ENCODE measurements around the gene MAP4K5.

MAP4K5 gene

DNA sequence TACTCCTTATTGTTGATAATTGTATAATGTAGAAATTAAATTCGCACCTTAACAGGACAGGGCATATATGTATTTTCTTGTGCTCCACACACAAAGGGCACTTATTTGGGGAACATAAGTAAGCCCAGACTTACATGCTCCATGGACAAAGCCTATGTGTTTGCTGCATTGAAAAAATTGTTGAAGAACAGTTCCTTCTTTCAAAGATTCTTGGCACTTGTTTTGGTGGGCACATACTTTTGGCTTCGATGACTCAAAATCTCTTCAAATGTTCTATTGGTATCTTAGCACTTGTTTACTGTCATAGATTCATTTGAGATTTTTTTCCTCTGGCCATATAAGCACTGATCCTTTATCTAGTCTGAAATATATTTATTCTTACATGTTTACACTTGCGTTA is 1.4 kb upstream of the MAP4K5 start:
- H3K4me3 ChIP-seq (ENCODE audit: low read depth, low read length): peak overlapping the region; percentile 78

DNA sequence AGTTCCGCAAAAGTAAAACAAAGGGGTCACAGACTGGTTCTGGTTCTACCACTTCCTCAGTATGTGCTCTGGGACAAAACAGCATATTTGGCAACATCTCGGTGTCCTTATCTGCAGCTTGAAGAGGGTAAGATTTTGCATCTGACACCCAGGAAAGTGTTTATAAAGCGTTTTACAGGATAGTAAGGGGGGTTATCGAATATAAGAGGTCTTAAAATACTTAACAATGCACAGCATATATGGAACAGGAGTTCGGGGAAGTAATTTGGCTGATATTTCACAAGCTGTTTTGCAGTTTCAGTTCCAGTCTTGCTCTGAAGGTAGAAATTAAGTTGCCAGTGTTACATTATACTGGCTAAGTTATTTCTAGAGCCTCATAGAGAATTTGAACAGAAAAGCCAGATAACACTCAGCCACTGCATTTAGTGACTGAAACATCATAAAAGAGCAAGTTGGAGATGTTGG is 904 bp upstream of the MAP4K5 start:
- peak overlapping the region; percentile 78 for H3K4me3 ChIP-seq (ENCODE audit: low read depth, low read length)
- no peak for DNase-seq (ENCODE audit: low read depth)
- TF ChIP-seq, protein P1, sequence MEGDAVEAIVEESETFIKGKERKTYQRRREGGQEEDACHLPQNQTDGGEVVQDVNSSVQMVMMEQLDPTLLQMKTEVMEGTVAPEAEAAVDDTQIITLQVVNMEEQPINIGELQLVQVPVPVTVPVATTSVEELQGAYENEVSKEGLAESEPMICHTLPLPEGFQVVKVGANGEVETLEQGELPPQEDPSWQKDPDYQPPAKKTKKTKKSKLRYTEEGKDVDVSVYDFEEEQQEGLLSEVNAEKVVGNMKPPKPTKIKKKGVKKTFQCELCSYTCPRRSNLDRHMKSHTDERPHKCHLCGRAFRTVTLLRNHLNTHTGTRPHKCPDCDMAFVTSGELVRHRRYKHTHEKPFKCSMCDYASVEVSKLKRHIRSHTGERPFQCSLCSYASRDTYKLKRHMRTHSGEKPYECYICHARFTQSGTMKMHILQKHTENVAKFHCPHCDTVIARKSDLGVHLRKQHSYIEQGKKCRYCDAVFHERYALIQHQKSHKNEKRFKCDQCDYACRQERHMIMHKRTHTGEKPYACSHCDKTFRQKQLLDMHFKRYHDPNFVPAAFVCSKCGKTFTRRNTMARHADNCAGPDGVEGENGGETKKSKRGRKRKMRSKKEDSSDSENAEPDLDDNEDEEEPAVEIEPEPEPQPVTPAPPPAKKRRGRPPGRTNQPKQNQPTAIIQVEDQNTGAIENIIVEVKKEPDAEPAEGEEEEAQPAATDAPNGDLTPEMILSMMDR (IDR thresholded peaks at IDR 0.05; ENCODE audit: control insufficient read depth, extremely low read depth, insufficient read depth): no peak

More for the DNA sequence above, 1.4 kb upstream of the MAP4K5 start:
- TF ChIP-seq, protein P1 (IDR thresholded peaks at IDR 0.05; ENCODE audit: control insufficient read depth, extremely low read depth, insufficient read depth): no peak
- no peak for DNase-seq (ENCODE audit: low read depth)

DNA sequence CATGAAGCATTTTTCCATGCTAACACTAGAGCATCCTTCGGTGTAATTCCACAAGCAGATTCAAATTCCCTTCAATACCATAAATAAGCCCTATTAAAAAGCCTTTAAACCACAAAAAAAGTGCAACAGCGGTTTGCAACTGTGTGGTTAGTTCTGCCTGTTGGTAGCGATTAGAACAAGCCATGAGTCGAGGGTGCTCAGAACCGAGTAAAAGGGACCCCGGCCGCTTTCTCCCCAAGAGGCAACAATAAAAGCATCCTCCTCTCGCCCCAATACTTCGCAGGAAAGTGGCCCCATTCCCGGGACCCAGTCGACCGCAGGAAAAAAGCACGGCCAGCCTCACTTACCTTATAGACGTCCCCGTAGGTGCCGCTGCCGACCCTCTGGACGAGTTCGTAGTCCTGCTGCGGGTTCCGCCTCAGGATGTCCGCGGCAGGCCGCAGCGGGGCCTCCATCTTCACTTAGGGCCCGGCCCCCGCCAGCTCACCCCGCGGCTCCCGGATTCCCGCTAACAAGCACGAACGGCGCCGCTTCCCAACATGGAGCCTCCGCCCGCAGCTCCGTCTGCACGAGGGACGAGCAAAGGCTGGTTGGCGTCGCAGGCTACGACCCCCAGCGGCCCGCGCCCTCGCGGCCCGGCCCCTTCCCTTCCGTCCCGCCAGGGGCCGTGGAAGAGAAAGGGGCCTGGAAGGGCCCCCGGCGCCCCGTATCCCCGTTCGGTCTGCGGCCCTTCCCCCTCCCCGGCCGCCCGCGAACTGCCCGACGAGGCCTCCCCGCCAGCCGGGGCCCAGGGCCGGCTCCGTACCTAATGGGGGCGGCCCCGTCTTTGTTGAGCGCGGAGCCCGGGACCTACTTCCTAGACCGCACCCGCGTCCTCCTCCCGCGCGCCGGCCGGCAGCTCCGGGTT is 521 bp downstream of the MAP4K5 start:
- H3K4me3 ChIP-seq (ENCODE audit: low read depth, low read length): peak overlapping the region; percentile 78
- DNase-seq (ENCODE audit: low read depth): no peak
- TF ChIP-seq, protein P1 (IDR thresholded peaks at IDR 0.05; ENCODE audit: control insufficient read depth, extremely low read depth, insufficient read depth): no peak

DNA sequence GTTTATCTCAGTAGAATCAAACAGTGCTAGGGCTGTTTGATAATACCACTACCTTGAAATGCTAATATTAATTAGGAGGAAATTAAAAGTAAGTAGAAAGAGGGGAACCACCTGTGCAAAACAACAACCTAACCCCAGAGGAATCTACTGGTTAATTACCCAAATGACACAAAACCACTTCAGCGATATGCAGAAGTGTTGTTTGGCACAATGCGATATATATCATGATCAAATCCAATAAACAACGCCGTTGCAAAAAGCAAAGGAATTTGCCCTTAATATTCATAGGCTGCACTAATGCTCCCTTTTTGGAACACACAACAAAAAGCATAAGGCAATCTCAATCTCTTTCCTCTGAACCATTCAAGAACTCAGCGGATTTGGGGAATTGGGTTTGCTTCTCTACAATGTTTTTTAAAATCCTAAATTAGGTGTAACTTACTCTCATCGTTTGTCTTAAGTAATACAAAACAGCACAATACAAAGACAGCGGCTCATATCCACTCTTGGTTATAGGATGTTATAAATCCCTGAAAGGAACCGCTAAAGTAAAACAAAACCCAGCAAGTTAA is 1.5 kb downstream of the MAP4K5 start:
- DNase-seq (ENCODE audit: low read depth): no peak
- H3K4me3 ChIP-seq (ENCODE audit: low read depth, low read length): peak overlapping the region; percentile 78; the same call in 1 of the 2 replicates
- TF ChIP-seq, protein P1 (IDR thresholded peaks at IDR 0.05; ENCODE audit: control insufficient read depth, extremely low read depth, insufficient read depth): no peak

DNA sequence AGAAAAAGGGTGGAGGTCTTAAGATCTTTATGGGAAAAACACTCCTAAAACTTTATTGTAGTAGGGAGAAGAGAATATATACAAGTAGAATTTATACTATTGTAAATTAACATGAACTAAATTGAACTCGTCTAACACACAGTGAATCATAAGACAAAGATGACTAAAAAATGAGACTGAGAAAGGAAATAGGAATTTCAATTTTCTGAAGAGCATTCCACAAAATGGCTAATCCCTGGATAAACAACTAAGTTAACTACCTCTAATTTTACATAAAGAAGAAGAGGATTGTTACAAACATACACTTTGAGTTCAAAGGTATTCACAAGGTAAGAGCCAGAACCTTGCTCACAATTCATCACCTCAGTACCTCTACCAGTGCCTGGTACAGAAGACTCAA is 2.0 kb downstream of the MAP4K5 start:
- DNase-seq (ENCODE audit: low read depth): no peak
- TF ChIP-seq, protein P1 (IDR thresholded peaks at IDR 0.05; ENCODE audit: control insufficient read depth, extremely low read depth, insufficient read depth): no peak
- H3K4me3 ChIP-seq (ENCODE audit: low read depth, low read length): no peak overlapping the region

DNA sequence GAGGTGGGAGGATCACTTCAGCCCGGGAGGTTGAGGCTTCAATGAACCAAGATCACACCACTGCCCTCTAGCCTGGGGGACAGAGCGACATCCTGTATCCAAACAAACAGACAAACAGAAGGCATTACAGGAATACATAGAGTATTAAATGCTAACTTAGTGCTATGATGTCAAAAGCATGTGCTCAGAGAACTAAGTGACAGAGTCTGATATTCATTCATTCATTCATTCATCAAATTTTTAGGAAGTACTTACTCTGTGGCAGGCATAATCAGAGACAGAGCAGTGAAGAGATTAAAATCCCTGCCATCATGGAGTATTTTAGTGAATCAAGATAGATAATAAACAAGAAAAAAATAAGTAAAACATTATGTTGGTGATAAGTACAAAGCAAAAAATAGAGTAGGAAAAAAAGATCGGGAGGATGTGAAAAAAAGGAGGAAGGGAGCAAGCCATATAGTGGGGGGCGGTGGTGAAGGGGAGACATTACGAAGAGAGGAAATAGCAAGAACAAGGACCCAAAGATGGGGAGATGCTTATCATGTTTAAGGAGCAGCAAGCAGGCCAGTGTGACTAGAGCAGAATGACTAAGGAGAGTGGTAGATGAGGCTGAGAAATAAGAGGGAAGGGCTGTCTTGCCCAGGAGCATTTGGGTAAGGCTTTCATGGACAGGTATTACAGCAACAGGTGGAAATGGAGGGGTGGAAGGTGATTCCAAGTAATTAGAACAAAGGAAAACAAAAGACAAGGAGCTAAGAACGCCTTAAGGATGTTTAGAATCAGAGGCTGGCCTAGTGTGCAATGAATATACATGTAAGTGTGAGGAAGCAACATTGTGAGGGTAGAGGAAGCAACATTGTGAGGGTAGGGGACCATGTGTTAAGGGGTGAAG is 2.8 kb downstream of the MAP4K5 start:
- no peak for DNase-seq (ENCODE audit: low read depth)
- no peak overlapping the region for H3K4me3 ChIP-seq (ENCODE audit: low read depth, low read length)
- TF ChIP-seq, protein P1 (IDR thresholded peaks at IDR 0.05; ENCODE audit: control insufficient read depth, extremely low read depth, insufficient read depth): no peak

All from LNCaP clone FGC (cell line).